ENCODE data around the gene PTPRK. TPM values are rescaled to one million over a fixed set of nuclear protein-coding genes. Genes with fewer than 3 reads are reported as not detected.

PTPRK gene
- total RNA-seq, 1 experiment from 2014 or later: 34.2 TPM

DNA sequence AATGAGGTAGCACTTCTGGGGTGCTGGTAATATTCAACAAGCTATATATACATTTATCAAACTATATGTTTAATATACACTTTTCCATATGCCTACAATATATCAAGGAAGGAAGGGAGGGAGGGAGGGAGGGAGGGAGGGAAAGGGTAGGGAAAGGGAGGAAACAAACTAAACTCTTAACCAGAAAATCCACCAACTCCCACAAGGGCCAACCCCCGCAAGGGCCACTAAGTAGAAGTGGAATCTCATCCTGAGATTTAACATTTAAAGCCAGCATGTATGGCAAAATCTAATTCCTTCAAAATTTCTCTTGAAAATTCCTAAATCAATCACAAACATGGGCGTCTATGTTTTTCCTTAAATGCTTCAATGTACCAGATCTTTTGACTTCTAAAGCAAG, 320.9 kb downstream of the PTPRK start:
- Histone ChIP-seq H3K4me2 (ENCODE audit: low read length) (no peak overlapping the region), H2AFZ (ENCODE audit: low read depth, low read length, poor library complexity, severe bottlenecking) (no peak overlapping the region), H3K79me2 (ENCODE audit: insufficient read depth, low read length) (no peaks in the 10 kb centered on the region), H3K9ac (ENCODE audit: low read length) (no peak overlapping the region), H3K27me3 (ENCODE audit: insufficient read depth, low read length) (no peaks in the 10 kb centered on the region), H3K36me3 (ENCODE audit: control insufficient read depth in 1 of 2, insufficient read depth in 2 of 2, low read length in 2 of 2) (no peaks in the 10 kb centered on the region), H3K4me1 (ENCODE audit: control insufficient read depth in 1 of 2, insufficient read depth in 2 of 2, low read length in 2 of 2) (no peaks in the 10 kb centered on the region), H3K27ac (ENCODE audit: low read depth, low read length) (no peak overlapping the region), H3K9me2 (ENCODE audit: insufficient read depth) (no peaks in the 10 kb centered on the region), H3K9me3 (ENCODE audit: control insufficient read depth in 1 of 2, insufficient read depth in 1 of 2, low read depth in 1 of 2, low read length in 2 of 2) (no peaks in the 10 kb centered on the region), H4K20me1 (ENCODE audit: insufficient read depth) (no peaks in the 10 kb centered on the region), H3K4me3 (replicated peaks in 1 of 2; ENCODE audit: low read depth in 1 of 2, low read length in 2 of 2) (no peak overlapping the region)
- ATAC-seq (no peak), DNase-seq (ENCODE audit: low read depth, low spot score) (no peak)
- no TSS peak for BruUV-seq (replicated peaks)
- RAD21 ChIA-PET (ENCODE audit: low non-redundant PET in 1 of 2, low total read pairs in 2 of 2, uncharacterized antibody in 2 of 2, unreplicated experiment in 2 of 2): no interaction called here
- intact Hi-C loops (cut with micrococcal nuclease): no loop called here
- CTCF ChIA-PET: no interaction called here
- POLR2A ChIA-PET: no interaction called here
- TF ChIP-seq SIN3A (IDR thresholded peaks at IDR 0.05; ENCODE audit: low read depth): no peak
- no peak for TF ChIP-seq YY1 (IDR thresholded peaks at IDR 0.05; ENCODE audit: extremely low read depth, insufficient replicate concordance, low read depth, low read length)
- TF ChIP-seq POLR2AphosphoS5 (IDR thresholded peaks at IDR 0.05; ENCODE audit: low read depth, low read length): no peak
- TF ChIP-seq, protein P1, sequence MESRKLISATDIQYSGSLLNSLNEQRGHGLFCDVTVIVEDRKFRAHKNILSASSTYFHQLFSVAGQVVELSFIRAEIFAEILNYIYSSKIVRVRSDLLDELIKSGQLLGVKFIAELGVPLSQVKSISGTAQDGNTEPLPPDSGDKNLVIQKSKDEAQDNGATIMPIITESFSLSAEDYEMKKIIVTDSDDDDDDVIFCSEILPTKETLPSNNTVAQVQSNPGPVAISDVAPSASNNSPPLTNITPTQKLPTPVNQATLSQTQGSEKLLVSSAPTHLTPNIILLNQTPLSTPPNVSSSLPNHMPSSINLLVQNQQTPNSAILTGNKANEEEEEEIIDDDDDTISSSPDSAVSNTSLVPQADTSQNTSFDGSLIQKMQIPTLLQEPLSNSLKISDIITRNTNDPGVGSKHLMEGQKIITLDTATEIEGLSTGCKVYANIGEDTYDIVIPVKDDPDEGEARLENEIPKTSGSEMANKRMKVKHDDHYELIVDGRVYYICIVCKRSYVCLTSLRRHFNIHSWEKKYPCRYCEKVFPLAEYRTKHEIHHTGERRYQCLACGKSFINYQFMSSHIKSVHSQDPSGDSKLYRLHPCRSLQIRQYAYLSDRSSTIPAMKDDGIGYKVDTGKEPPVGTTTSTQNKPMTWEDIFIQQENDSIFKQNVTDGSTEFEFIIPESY (IDR thresholded peaks at IDR 0.05; ENCODE audit: extremely low read depth, insufficient replicate concordance, low read length): no peak
- TF ChIP-seq CBX3 (IDR thresholded peaks at IDR 0.05; ENCODE audit: low read depth): no peak
- no peak for TF ChIP-seq EZH2 (IDR thresholded peaks at IDR 0.05)
- TF ChIP-seq, protein P2, sequence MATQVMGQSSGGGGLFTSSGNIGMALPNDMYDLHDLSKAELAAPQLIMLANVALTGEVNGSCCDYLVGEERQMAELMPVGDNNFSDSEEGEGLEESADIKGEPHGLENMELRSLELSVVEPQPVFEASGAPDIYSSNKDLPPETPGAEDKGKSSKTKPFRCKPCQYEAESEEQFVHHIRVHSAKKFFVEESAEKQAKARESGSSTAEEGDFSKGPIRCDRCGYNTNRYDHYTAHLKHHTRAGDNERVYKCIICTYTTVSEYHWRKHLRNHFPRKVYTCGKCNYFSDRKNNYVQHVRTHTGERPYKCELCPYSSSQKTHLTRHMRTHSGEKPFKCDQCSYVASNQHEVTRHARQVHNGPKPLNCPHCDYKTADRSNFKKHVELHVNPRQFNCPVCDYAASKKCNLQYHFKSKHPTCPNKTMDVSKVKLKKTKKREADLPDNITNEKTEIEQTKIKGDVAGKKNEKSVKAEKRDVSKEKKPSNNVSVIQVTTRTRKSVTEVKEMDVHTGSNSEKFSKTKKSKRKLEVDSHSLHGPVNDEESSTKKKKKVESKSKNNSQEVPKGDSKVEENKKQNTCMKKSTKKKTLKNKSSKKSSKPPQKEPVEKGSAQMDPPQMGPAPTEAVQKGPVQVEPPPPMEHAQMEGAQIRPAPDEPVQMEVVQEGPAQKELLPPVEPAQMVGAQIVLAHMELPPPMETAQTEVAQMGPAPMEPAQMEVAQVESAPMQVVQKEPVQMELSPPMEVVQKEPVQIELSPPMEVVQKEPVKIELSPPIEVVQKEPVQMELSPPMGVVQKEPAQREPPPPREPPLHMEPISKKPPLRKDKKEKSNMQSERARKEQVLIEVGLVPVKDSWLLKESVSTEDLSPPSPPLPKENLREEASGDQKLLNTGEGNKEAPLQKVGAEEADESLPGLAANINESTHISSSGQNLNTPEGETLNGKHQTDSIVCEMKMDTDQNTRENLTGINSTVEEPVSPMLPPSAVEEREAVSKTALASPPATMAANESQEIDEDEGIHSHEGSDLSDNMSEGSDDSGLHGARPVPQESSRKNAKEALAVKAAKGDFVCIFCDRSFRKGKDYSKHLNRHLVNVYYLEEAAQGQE (IDR thresholded peaks at IDR 0.05; ENCODE audit: low read depth): no peak
- no peak for TF ChIP-seq JUND (IDR thresholded peaks at IDR 0.05)
- TF ChIP-seq CEBPB (IDR thresholded peaks at IDR 0.05; ENCODE audit: low read depth): no peak
- TF ChIP-seq POLR2A (IDR thresholded peaks at IDR 0.05; ENCODE audit: borderline replicate concordance, extremely low read depth, insufficient read depth, insufficient read length): no peak
- TF ChIP-seq SRF (IDR thresholded peaks at IDR 0.05; ENCODE audit: low read depth): no peak
- no peak for TF ChIP-seq FOSL1 (IDR thresholded peaks at IDR 0.05; ENCODE audit: low read depth)
- TF ChIP-seq, protein P3, sequence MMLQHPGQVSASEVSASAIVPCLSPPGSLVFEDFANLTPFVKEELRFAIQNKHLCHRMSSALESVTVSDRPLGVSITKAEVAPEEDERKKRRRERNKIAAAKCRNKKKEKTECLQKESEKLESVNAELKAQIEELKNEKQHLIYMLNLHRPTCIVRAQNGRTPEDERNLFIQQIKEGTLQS (IDR thresholded peaks at IDR 0.05): no peak
- no peak for TF ChIP-seq ZFX (IDR thresholded peaks at IDR 0.05)
- no peak for TF ChIP-seq EGR1 (IDR thresholded peaks at IDR 0.05; ENCODE audit: low read depth)
- no peak for TF ChIP-seq EZH2phosphoT487 (IDR thresholded peaks at IDR 0.05; ENCODE audit: borderline replicate concordance)
- TF ChIP-seq, protein P4, sequence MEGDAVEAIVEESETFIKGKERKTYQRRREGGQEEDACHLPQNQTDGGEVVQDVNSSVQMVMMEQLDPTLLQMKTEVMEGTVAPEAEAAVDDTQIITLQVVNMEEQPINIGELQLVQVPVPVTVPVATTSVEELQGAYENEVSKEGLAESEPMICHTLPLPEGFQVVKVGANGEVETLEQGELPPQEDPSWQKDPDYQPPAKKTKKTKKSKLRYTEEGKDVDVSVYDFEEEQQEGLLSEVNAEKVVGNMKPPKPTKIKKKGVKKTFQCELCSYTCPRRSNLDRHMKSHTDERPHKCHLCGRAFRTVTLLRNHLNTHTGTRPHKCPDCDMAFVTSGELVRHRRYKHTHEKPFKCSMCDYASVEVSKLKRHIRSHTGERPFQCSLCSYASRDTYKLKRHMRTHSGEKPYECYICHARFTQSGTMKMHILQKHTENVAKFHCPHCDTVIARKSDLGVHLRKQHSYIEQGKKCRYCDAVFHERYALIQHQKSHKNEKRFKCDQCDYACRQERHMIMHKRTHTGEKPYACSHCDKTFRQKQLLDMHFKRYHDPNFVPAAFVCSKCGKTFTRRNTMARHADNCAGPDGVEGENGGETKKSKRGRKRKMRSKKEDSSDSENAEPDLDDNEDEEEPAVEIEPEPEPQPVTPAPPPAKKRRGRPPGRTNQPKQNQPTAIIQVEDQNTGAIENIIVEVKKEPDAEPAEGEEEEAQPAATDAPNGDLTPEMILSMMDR (IDR thresholded peaks at IDR 0.05 in 2 of 3, conservative IDR thresholded peaks at IDR 0.05 in 1 of 3; ENCODE audit: borderline replicate concordance in 1 of 3, insufficient read depth in 1 of 3, low read depth in 2 of 3, low read length in 2 of 3): no peak
- no peak for TF ChIP-seq TCF7L2 (IDR thresholded peaks at IDR 0.05; ENCODE audit: borderline replicate concordance, extremely low read depth, insufficient read depth, insufficient read length)
- no peak for TF ChIP-seq RAD21 (IDR thresholded peaks at IDR 0.05; ENCODE audit: low read depth)
- no peak for TF ChIP-seq ELF1 (IDR thresholded peaks at IDR 0.05; ENCODE audit: borderline replicate concordance, low read depth)
